IPS-NIHi7 (cell line): ENCODE results near the gene EMILIN3.
A peak's percentile ranks its signal among the peaks of the same experiment; 100 is the strongest.

Experiments
- DNase-seq: peaks from one replicate; pipeline ENCODE4 v3.0.0; 2012; ENCODE audit warnings: mixed read lengths; ENCODE audit errors: extremely low spot score

EMILIN3 gene, protein sequence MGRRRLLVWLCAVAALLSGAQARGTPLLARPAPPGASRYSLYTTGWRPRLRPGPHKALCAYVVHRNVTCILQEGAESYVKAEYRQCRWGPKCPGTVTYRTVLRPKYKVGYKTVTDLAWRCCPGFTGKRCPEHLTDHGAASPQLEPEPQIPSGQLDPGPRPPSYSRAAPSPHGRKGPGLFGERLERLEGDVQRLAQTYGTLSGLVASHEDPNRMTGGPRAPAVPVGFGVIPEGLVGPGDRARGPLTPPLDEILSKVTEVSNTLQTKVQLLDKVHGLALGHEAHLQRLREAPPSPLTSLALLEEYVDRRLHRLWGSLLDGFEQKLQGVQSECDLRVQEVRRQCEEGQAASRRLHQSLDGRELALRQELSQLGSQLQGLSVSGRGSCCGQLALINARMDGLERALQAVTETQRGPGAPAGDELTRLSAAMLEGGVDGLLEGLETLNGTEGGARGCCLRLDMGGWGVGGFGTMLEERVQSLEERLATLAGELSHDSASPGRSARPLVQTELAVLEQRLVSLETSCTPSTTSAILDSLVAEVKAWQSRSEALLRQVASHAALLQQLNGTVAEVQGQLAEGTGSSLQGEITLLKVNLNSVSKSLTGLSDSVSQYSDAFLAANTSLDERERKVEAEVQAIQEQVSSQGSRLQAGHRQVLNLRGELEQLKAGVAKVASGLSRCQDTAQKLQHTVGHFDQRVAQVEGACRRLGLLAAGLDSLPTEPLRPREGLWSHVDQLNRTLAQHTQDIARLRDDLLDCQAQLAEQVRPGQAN

DNA sequence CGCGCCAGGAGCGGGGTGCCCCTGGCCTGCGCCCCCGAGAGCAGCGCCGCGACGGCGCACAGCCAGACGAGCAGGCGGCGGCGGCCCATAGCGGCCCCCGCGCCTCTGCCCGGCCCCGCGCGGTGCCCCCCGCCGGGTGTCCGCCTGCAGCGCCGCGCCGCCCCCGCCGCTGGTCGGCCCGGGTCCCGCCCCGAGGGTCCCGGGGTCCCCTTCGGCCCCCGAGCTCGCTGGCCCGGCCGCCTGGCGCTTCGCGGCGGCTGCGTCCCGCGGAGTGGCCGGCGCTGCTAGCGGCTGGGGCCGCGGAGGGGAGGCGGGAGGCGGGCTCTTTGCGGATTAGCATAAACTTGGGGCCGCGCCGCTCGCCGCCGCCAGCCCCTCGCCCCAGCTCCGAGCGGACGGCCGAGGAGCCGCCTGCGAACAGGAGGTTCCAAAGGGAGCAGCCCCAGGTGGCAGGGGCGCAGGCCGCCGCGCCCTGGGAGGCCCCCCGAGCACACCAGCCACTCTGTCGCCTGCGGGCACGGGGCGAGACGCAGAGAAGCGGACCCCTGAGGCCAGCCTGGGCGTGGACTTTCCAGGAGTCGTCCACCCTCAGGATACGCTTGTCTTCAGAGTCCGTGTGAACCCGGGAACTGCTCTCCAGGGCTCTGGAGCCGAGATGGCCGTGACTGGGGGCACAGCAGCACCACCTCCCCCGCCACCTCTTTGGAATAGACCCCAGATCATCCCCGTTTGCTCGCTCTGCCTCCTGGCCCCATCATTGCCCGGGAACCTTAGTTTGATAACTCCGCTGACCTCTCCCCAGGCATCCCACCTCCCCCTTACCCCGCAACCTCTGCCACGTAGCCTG lies at the start of gene EMILIN3:
TSS of gene EMILIN3 (minus strand) at position 273 of the 847 bp plus-strand sequence. CDS start at position 89, 184 bp downstream.
- peak; percentile 80 for DNase-seq

DNA sequence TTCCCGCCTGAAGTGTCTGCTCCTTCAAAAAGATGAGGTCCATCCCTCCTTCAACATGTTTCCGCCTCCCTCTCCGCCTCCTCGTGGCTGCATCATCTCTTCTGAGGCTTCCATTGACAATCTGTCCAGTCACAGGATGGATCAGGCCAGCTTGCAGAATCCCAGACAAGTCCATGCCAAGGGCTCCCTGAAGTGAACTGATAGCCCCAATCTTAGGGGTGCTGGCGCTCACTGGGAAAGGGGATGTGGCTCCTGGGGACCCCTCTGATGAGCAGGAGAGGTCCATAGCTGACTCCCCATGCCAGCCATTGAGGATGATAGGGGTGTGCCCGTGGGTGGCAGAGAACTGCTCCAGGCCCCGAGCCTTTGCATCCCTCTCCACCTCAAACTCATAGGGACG lies 48.6 kb upstream of the EMILIN3 start:
- no peak for DNase-seq

DNA sequence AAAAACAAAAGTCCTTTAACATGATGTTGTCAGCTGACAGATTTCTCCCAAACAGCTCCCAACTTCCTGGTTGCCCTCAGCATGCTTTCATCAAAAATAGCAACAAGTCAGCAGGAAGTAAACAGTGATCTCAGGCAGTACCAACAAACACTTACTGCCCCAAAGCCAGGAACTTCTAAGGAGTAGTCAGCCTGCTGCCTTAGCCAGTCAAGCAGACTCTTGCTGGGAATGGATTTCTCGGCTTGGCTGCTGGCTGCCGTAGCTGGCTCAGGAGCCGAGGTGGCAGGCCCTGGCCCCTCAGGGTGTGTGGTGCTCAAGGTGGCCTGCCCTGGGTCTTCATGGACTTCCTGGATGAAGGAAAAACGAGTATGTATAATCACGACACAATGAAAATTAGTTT lies 46.6 kb upstream of the EMILIN3 start:
- no peak for DNase-seq

DNA sequence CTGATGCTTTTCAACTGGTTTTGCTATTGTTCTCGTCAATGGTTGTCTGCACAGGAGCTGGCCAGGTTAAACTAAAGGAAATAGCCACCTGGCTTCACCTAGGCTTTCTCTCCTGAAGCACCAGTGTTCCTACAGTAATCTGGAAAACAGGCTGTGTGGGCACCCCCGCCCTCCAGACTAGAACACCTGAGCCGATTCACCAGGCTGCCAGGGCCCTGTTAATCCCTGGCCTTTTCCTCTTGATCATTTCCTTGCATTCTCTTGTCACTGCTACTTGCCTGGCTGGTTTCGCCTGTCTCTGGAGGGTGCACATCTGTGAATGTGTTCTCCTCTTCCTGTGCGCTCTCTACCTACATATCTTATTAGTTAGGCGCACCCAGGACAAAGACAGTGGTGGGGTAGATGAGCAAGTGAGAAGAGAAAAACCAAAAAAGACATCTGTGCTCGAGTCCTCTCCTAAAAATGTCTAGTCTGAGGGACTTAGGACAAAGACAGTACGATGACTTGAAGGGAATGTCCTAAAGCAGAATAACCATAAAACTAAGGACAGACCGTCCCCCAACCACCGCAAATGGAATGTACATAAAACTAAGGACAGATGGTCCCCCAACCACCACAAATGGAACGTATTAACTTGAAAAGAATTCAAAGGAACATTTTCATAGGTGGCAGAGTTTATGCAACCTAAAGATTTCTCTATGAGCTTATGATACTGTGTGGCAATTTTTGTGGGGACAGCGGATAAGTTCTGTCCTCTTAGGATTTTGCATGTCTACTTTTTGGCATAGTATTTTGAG lies 45.9 kb upstream of the EMILIN3 start:
- no peak for DNase-seq

DNA sequence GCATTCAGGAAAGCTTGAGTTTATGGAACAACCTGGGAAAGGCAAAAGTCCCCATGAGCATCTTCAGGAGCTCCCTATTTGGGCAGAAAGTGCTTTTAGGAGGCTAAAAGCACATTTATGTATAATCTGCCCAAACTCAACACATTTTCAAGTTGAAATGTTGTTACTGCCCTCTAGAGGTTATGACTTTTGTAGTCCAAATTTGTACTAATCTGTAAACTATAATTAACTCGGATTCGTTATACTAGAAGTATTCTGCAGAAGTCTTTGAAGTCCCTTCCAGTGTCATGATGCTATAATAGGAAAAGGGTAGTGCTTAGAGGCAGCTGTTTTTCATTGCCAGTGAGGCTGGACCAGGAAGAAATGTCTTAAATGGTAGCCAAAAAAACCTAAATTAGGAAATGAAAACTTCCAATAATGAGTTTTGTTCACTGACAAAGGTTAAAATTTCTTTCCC lies 44.8 kb upstream of the EMILIN3 start:
- no peak for DNase-seq

DNA sequence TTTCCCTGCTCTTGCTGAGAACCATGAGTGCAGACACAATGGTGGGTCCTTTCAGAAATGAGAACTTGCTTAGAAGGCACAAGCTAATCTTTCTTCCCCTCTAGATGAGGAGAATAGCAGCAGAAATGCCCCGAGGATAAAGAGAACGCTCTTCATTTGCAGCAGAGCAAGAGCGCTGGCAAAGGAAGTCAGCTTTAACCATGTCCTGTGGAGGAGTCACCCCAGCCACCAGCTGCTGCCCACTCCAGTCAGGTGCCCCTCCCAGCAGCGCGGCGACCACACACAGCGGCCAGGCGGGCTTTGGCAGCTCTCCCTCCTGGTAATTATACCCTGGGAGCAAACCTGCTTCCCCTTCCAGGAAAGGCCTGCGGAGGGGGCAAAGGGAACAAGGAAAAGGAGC lies 42.4 kb upstream of the EMILIN3 start:
- DNase-seq: no peak

DNA sequence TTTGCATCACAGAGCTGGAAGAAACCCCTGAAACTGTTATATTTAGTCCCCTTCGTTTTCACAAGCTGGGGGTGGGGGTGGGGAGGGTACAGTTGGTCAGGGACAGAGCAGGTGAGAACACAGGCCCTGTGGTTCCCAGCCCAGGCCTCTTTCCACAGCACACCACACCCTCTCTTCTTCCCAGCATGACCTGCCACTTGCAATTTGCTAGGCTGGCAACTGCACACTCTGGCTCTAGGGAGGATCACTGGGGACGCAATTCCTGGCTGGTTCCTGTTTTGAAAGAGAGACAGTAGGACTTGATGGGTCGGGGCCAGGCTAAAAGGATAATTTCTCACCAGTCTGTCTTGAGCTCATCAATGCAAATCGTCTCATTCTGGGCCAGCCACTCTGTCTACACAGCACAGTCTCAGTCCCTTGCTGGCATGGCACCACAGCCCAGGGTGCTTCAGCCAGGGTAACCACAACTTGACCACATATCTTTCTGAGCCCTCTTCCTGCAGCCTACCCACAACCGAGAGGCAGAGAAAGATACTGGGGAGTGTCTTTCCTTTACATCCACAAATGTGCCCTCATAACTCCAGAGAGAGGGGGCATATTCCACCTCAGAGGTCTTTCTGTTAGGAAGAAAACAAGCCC lies 41.7 kb upstream of the EMILIN3 start:
- DNase-seq: no peak

DNA sequence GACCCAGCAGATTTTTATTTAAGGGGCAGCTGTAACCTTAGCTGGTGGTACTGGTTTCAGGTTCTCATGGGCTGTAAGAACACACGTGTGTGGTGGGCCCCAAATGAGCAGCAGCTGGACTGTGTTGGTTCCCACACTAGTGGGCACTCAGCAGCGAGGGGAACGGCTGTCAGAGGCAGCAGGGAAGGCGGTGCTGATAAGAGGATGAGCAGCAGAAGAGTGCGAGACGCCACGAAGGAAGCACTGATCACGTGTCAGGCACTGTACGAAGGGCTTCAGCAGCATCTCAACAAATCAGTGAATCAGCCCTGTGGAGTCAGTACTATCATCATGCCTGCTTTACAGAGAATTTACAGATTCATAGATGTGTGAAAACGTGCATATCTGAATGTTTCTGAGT lies 41.0 kb upstream of the EMILIN3 start:
- DNase-seq: no peak

DNA sequence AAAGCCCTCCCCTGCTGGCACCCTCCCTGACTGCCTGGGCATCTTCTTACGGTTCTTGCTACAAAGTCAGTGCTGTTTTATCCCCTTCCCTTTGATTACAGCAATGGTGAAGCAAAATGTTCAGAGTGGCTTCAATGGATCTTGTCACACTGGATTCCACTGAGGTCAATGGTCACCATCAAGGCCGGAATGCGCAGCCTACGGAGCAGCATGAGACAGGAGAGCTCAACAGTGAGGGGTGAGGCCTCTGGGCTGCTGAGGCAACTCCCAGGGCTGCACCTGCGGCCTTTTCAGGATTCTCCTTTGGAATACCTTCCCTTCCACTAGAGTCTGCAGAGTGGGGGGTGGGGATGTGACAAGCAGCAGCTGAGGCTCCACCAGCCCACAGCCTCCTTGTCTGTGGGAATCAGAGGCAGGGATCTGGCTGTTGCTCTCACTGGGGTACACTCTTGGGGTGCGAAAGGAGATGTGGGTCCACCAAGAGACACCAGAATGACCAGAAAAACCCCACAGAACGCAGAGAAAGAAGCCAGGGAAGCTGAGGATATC lies 40.4 kb upstream of the EMILIN3 start:
- no peak for DNase-seq

DNA sequence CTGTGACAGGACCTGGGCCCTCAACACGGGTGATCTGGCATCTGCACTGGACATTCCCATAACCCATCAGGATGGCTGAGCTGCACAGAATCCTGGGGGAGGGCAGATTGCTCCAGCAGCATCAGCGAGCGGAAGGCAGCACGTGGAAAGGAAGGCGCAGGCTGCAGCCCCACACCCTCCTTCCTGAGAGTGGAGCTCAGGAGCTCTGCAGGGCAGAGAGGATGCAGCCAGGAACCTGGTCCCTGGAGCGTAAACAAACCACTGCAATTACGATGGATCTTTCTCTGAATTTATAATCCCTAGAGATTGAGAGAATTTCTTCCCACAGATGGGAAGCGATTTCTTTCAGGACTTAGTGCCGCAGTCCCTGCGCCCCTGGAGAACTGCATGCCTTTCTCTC lies 39.7 kb upstream of the EMILIN3 start:
- no peak for DNase-seq

DNA sequence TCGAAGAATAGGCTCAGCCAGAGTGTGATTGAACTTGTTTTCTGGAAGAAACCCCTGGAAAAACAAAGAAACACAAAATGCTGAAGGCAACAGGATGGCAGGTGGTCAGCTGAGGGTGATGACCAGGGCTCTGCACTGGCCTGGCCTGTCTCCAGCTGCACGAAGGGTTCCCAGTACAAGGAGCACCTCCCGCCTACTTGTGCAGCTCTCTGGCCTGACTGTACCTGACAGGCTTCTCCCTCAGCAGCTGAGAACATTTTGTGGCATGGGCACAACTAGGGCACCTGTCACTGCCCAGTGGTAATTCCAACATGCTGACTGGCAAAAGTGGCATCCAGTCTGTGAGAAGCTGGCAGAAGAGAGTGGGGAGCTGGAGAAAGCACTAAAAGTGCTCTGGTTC lies 38.8 kb upstream of the EMILIN3 start:
- no peak for DNase-seq

DNA sequence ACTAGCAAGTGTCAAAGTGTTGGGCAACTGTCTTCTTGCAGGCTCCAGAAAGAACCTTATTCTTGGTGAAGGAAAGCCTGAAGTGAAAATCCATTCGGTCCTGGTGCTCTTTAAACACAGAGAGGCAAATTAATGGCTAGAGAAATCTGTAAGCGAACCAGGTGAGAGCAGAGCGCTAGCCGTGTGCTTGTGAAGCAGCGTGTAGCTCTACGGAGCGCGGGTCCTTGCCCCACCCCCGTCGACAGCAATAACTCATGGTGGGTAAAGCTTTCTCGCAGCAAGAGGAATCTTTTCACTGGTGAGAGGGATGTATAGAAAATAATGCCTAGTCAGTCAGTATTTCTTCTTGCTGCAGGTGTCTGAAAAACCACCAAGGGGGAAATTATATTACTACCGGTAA lies 37.0 kb upstream of the EMILIN3 start:
- no peak for DNase-seq

DNA sequence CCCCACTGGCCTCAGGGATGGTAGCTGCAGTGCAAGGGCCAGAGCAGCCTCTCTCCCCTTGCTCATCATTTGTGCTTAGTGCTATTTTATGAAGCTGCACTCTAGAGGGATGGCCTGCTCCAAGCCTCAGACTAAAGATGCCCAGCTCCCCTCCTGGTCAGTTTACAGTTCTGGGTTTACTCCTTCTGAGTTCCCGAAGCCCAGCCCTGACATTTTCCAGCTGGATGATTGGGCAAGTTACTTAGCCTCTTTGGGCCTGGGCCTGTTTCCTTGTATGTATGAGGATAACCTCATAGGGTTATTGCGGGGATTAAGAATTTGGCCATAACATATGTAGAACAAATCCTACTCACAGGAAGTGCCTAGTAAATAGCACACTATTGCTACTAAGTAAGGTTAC lies 31.8 kb upstream of the EMILIN3 start:
- no peak for DNase-seq

DNA sequence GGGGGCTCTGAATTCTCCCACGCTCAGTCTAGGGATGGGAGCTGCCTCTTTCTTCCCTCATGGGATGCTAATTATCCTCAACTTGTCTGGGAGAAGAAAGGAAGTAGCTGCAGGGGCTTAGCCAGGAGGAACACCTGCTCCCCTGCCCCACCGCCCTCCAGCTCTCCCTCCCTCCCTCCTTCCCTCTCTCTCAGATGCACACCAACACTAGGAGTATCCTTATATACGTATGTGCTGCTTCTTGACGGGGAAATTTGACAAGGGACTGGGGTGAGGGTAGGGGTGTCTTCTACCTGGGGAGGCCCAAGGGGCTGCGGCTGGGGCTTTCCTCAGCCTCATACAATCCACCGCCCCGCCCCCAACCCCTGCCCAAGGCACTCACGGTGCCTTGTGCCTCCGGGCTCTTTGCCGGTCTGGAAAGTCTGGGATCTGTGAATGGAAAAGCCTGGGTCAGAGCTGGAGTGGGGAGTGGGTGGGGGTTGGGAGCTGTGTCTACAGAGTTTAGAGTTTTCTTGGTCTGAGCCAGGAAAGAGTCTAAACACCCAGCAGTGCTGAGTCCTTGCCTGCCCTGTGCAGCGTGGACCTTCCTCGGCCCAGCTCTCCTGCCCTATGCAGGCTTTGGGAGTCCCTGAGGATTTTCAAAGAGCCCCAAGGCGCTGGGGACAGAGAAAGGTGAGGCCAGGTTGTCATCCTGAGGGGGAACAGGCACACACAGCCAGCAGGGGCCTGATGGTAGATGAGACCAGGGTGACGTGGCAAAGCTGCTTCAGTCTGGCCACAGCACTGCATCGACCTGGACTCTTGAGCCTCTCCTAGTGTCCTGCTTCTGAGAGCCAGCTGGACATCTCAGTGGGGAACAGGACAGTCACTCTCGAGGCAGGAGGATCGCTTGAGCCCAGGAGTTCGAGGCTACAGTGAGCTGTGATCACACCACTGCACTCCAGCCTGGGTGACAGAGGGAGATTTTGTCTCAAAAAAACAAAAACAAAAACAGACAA lies 29.3 kb upstream of the EMILIN3 start:
- peak; percentile 42 for DNase-seq

DNA sequence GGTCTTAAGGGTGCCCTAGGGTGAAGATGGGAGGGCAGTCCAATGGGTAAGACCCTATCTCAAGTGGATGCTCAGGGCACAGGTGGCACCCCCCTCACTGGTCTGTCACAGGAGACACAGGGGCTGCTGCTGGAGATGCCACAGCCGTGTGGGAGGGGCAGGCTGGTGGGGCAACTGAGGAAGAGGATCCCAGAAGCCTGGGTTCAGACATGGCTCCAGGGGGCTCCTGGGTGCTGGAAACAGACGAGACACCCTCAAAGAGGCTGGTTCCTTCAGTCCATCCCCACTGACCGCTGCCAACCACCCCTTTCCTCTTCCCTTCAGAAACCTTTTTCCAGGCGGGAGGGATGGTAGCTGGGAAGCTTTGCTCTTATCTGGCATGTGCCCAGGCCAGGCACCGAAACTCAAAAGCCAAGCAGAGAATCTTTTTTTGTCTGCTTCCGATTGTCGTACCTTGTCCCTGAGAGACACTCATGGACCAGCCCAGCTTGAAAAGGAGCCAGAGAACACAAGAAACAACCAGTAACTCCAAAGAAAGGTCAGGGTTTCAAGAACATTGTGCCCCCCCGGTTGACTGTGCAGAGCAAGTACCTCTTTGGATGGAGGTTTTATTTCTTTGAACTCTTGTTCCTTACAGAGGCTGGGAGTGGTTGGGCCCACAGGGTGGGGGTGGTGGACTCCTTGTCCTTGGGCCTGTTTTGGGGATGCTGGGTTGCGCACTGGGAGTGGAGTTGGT lies 28.5 kb upstream of the EMILIN3 start:
- no peak for DNase-seq

DNA sequence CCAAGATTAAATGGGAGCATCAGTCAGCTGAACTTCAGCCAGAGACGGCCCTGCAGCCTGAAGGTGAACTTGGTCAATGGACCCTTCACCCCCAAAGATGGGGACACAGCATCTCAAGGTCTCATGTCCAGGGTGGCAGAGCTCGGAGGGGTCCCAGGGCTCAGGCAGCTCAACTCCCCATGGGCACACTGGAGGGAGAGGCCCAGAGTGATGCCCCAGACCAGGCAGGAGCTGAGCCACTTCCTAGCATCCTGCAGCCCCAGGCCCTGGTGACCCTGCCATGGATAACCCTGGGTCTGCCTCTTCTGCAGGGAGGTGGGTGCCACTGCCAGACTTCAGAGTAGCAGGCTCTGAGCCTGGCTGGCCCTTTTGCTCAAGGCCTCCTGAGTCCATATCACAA lies 27.5 kb upstream of the EMILIN3 start:
- DNase-seq: no peak

DNA sequence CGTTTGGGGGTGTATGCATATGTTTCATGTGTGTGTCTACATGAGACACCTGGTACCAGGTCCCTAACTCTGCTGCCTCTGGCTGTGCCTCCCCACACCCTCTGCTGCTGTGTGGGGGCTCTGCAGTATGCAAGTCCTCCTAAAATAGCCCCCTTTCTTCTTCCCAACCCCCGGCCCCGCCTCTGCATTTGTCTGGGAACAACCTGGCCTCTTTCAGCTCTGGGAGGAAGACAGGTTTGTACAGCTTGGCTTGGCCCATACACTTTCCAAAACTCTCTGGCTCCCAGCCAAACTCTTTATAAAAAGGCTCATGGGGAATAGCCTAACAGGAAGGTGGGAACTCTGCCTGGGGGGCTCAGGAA lies 27.1 kb upstream of the EMILIN3 start:
- no peak for DNase-seq

DNA sequence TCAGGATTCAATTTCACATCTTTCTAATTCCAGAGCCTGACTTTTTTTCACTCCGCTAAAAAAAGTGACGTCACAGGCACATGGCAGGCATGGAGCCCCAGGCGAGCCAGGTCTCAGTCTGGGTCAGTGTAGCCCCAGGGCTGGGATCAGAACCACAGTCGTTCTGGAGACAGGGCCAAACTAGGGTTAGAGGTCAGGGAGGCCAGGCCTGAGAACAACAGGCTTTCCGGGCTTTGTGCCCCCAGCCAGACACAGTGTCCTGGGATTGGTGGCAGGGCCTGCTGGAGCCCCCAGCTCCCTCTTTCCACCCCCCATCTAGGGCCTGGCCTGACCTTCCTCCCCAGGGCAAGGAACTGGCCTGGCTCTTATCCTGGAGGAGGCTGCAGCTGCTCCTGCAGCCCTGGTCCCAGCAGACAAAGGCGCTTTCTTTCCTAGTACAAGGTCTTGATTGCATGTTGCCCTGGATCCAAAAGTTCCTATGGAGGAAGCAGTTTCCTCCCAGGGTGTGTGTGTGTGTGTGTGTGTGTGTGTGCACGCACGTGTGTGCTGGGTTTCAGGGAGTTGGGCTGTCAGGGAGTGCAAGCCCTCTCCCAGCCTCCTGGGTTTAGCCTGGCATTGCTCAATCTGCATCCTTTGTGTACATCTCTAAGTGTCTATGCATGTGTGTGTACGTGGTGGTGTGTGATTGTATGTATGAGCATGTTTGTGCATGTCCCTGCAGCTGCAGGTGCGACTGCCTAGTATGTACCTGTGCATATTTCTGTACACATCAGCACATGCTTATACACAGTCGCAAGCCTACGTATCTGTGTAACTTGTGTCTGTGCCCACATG lies 26.5 kb upstream of the EMILIN3 start:
- DNase-seq: no peak
